Aorta (tissue), 5 donors: ENCODE results near the gene GMCL2. TPM values are rescaled to one million over a fixed set of nuclear protein-coding genes. Genes with fewer than 3 reads are reported as not detected.

ENCODE experiments used
- ATAC-seq: fragments of 200-7000 bp; cut with Tn5 transposase; one replicate; pipeline ENCODE4 v1.9.1; 2022; ENCODE audit warnings: moderate library complexity; ENCODE audit not compliant: low FRiP score
- DNase-seq, 2 donors: peaks; one replicate each; pipeline ENCODE4 v3.0.0-alpha.2; 2020
- H3K27ac ChIP-seq, 2 donors: one replicate each; pipeline ENCODE4 v1.5.1; 2013; ENCODE audit warnings: low read length in 2 of 2, mild to moderate bottlenecking in 2 of 2, moderate library complexity in 2 of 2, control low read depth in 1 of 2, inconsistent platforms in 1 of 2, low read depth in 1 of 2
- H3K27me3 ChIP-seq, 2 donors: one replicate each; pipeline ENCODE4 v1.6.1; 2013; ENCODE audit warnings: control low read depth in 1 of 2, low read length in 1 of 2, mild to moderate bottlenecking in 1 of 2, moderate library complexity in 1 of 2; ENCODE audit not compliant: insufficient read depth in 2 of 2, control insufficient read depth in 1 of 2
- H3K36me3 ChIP-seq, 2 donors: one replicate each; pipeline ENCODE4 v1.6.1; 2013; ENCODE audit warnings: control low read depth in 1 of 2, low read length in 1 of 2, mild to moderate bottlenecking in 1 of 2; ENCODE audit not compliant: insufficient read depth in 2 of 2, control insufficient read depth in 1 of 2
- H3K4me1 ChIP-seq, 2 donors: one replicate each; pipeline ENCODE4 v1.6.1; 2013; ENCODE audit warnings: low read length in 2 of 2, control low read depth in 1 of 2, mild to moderate bottlenecking in 1 of 2, moderate library complexity in 1 of 2; ENCODE audit not compliant: insufficient read depth in 2 of 2, control insufficient read depth in 1 of 2
- H3K4me3 ChIP-seq, 2 donors: one replicate each; pipeline ENCODE4 v1.5.1; 2013; ENCODE audit warnings: low read length in 2 of 2, control low read depth in 1 of 2, mild to moderate bottlenecking in 1 of 2
- H3K9me3 ChIP-seq: one replicate; pipeline ENCODE4 v1.6.1; 2013; ENCODE audit warnings: mild to moderate bottlenecking, low read length; ENCODE audit not compliant: control insufficient read depth
- WGBS, 2 donors: extraction: QIAGEN DNeasy Blood & Tissue Kit; methylation state at CpG; one replicate each; pipeline ENCODE4 v1.1.7; 2013; 5-methylcytosine and 5-hydroxymethylcytosine counted together
- intact Hi-C, 2 donors: fragments of 100-400 bp; cut with DNase I; formaldehyde crosslinking; loops; one replicate each; pipeline versions ENCODE4 v1.14.2 to v1.15.0; 2022
- polyA plus RNA-seq, 2 donors: library from polyadenylated mRNA; stranded (reverse); fragments of 200-250 nt; gene quantifications; one replicate each; pipeline ENCODE4 v1.2.3, GENCODE V29; 2013
- total RNA-seq, 2 donors: library from RNA; stranded (reverse); fragmentation: NEBNext Ultra II Directional; extraction: Animal tissue kit (Norgen Biotek cat#: 25700); gene quantifications; one replicate each; pipeline ENCODE4 v1.2.1, GENCODE V29; 2021
- donor health status: healthy with polysubstance abuse.
- donor health status: Bipolar disorder and iron deficiency.
- donor health status: DM: no; HTN: no; CAD: no.
- donor health status: DM: no; HTN: no; CAD: no.
- donor health status: DM: yes; HTN: yes; CAD: no.

GMCL2 gene
- total and polyA plus RNA-seq, 4 donors: not detected

DNA sequence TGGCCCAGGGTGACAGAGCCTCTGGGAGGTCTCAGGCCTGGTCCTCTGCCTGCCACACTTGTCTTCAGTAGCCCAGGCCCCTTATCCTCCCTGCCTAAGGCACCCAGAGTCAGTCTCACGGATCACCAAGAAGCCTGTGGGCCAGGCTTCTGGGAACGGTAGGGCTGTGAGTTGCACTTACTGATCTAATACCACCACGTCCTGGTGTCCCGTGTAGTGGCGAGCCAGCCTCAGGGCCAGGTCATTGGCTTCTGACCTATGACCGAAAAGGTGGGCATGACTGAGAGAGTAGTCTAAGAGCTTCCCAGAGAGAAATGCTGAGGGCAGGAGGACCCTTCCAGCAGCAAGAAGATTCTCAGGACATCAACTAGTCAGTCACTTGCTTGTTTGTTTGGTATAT is 38.0 kb upstream of the GMCL2 start:
- WGBS, 2 donors: 85 to 89% methylated on average over 6 of the region's 6 CpGs
- no peak for ATAC-seq
- Histone ChIP-seq H3K27me3 (no peaks in the 10 kb centered on the region), H3K9me3 (no peaks in the 10 kb centered on the region), H3K36me3 (peaks cover 0 to 7% of the 10 kb centered on the region in 2 donors), H3K4me1 (no peaks in the 10 kb centered on the region), H3K4me3 (no peak overlapping the region), H3K27ac (no peak overlapping the region)
- no peak for DNase-seq
- intact Hi-C loops: no loop called here

DNA sequence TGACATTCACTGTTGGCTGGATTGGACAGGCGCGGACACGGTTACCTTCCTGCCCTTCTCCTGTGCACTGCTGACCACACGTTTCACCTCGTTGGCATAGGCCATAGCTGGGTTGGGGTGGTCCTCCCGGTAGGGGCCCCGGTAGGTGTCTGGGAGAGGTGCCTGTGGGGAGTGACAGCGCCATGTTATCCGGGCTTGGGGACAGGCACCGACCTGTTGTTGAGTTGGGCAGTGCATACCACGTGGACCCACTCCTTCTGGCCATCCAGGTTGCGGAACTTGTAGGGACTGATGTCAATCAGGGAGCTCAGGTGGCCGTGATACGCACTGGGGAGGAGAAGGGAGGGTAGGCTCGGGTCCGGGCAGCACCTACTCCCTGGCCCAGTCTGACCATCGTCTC is 37.2 kb upstream of the GMCL2 start:
- Histone ChIP-seq H3K36me3 (peaks cover 0 to 7% of the 10 kb centered on the region in 2 donors), H3K4me1 (no peaks in the 10 kb centered on the region), H3K27me3 (no peaks in the 10 kb centered on the region), H3K27ac (no peak overlapping the region), H3K4me3 (no peak overlapping the region), H3K9me3 (no peaks in the 10 kb centered on the region)
- intact Hi-C loops: no loop called here
- no peak for DNase-seq
- no peak for ATAC-seq
- WGBS, 2 donors: 87 to 92% methylated on average over 17 of the region's 17 CpGs

DNA sequence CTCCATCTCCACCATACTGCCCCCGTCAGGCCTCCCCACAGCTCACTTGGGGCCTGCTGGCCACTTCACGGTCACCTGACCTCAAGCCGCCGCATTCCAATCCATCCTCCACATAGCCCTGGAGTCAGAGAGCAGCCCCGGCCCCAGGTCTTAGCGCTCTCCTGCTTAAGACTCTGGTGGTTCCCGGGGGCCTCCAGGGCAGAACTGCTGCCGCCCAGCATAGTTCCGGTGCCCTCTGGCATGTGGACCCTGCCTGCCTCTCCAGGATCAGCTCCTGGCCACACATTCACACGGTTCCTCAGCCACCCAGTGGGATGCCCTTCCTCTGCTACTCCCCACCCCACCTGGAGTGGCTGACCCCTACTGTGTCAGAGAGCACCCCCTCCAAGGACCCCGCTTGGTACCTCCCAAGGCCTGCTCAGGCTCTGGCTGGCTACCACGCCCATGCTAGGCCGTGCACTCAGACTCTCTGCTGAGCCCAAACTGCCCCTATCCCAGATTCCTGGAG is 36.7 kb upstream of the GMCL2 start:
- 39 to 46% methylated on average over 13 of the region's 13 CpGs for WGBS, 2 donors
- intact Hi-C loops: no loop called here
- Histone ChIP-seq H3K27me3 (no peaks in the 10 kb centered on the region), H3K36me3 (peaks cover 0 to 6% of the 10 kb centered on the region in 2 donors), H3K27ac (no peak overlapping the region), H3K9me3 (no peaks in the 10 kb centered on the region), H3K4me3 (no peak overlapping the region), H3K4me1 (no peaks in the 10 kb centered on the region)
- no peak for DNase-seq
- ATAC-seq: no peak

DNA sequence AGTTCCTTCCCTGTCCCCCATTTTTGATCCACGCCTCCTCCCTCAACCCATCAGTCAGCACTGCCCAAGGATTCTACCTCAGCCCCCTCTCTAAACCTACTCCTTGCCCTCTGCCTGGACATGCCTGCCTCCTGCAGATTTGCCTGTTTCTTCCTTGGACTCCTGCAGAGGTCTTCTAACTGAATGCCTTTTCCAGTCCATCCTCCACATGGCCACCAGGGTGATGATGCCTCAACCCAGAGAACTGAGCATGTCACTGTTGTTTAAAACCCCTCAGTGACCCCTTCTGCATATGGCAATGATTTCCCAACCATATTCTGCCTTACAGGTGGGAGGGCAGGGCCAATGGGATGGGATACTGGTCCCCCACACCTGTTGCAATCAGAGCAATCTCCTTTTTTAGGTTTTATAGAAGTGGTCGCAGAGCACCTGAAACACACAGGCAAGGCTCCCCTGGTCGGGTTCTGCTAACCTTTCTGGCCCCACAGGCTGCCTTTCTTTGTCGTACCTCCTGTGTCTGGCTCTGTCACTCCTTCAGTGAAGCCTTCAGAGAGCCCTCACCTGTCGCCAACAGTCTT is 36.1 kb upstream of the GMCL2 start:
- Histone ChIP-seq H3K27ac (no peak overlapping the region), H3K36me3 (peaks cover 0 to 3% of the 10 kb centered on the region in 2 donors), H3K9me3 (no peaks in the 10 kb centered on the region), H3K4me1 (no peaks in the 10 kb centered on the region), H3K27me3 (no peaks in the 10 kb centered on the region), H3K4me3 (no peak overlapping the region)
- whole genome bisulfite sequencing, 2 donors: 75 to 85% methylated on average over 5 of the region's 5 CpGs
- ATAC-seq (no peak), DNase-seq (no peak)
- intact Hi-C loops: no loop called here

DNA sequence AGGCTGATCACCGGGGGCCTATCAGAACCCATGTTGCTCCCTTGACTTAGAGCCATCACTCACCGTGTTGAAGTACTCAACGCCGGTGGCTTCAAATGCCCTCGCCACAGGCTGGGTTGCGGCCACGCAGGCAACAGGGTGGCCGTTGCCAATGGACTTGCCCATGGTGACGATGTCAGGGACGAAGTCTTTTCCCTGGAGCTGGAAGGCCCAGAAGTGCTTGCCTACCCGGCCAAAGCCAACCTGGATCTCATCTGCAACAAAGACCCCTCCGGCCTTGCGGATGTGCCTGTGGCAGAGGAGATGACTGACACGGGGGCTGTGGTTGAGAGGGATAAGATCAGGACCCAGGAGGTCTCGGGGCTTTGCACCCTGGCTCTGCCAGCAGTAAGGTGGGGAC is 35.1 kb upstream of the GMCL2 start:
- no peak overlapping the region for H3K27ac ChIP-seq
- no peaks in the 10 kb centered on the region for H3K27me3 ChIP-seq
- H3K36me3 ChIP-seq: no peaks in the 10 kb centered on the region
- H3K4me3 ChIP-seq: no peak overlapping the region
- DNase-seq (no peak), ATAC-seq (no peak)
- no peaks in the 10 kb centered on the region for H3K4me1 ChIP-seq
- 95 to 96% methylated on average over 15 of the region's 15 CpGs for WGBS, 2 donors
- intact Hi-C loops: no loop called here
- no peaks in the 10 kb centered on the region for H3K9me3 ChIP-seq

DNA sequence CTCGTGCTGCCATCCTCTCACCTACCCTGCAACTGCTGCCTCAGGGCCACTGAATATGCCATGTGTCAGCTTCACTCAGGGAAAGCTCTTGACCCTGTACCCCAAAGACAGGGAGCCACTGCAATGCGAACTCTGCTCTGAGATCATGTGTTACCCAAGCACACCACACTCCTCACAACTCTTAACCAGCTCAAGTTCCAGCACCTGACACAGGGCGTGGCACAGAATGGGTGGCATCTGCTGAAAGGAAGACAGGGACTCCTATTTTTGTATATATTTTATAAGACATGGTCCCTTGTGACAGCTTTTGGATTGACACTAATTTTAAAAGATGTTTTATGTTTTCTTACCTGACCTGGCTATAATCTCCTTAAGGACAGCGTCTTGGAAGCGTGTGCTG is 34.7 kb upstream of the GMCL2 start:
- no peaks in the 10 kb centered on the region for H3K36me3 ChIP-seq
- intact Hi-C loops: no loop called here
- ATAC-seq (no peak), DNase-seq (no peak)
- no peak overlapping the region for H3K4me3 ChIP-seq
- H3K9me3 ChIP-seq: no peaks in the 10 kb centered on the region
- no peaks in the 10 kb centered on the region for H3K4me1 ChIP-seq
- no peaks in the 10 kb centered on the region for H3K27me3 ChIP-seq
- WGBS, 2 donors: 77 to 78% methylated on average over 5 of the region's 5 CpGs
- no peak overlapping the region for H3K27ac ChIP-seq

DNA sequence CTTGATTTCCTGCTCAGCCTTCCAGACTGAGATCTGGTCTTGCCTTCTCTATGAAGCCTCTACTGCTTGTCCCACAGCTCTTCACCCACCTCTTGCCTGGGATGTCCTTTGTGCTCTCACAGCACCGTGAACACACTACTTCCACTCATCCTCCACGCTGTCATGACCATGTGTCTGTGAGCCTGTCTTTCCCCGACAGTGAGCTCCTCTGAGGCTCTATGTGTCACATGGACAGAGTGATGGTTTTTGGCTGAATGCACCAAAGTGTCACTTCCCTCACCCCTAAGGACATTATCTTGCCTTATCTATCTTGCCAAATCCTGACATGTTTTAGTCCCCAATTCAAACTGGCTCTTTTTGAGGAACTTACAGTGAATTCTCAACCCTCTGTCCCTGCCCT is 34.1 kb upstream of the GMCL2 start:
- DNase-seq: no peak
- Histone ChIP-seq H3K4me1 (no peaks in the 10 kb centered on the region), H3K36me3 (no peaks in the 10 kb centered on the region), H3K27ac (no peak overlapping the region), H3K4me3 (no peak overlapping the region), H3K9me3 (no peaks in the 10 kb centered on the region), H3K27me3 (no peaks in the 10 kb centered on the region)
- WGBS, 2 donors: 78 to 79% methylated on average over 3 of the region's 3 CpGs
- intact Hi-C loops: no loop called here
- ATAC-seq: no peak

DNA sequence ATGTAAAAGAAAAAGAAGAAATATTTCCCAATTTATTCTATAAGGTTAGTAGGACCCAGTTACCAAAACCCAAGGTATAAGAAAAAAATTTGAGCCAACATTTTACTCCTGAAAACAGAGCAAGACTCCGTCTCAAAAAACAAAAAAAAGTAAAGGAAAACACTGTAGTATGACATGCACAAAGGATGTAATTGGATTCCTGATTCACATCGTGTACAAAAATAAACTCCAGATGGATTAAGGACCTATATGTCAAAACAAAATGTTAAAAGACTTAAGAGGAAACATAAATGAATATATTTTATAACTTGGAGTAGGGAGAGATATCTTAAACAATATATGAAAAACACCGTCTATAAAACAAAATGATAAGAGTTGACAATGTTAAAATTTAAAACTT is 31.7 kb upstream of the GMCL2 start:
- H3K27me3 ChIP-seq: no peaks in the 10 kb centered on the region
- H3K4me1 ChIP-seq: no peaks in the 10 kb centered on the region
- no peak for DNase-seq
- intact Hi-C loops: no loop called here
- 72 to 75% methylated on average over 3 of the region's 3 CpGs for WGBS, 2 donors
- no peak overlapping the region for H3K4me3 ChIP-seq
- peaks cover 0 to 2% of the 10 kb centered on the region in 2 donors for H3K36me3 ChIP-seq
- no peak for ATAC-seq
- H3K27ac ChIP-seq: no peak overlapping the region
- H3K9me3 ChIP-seq: no peaks in the 10 kb centered on the region

DNA sequence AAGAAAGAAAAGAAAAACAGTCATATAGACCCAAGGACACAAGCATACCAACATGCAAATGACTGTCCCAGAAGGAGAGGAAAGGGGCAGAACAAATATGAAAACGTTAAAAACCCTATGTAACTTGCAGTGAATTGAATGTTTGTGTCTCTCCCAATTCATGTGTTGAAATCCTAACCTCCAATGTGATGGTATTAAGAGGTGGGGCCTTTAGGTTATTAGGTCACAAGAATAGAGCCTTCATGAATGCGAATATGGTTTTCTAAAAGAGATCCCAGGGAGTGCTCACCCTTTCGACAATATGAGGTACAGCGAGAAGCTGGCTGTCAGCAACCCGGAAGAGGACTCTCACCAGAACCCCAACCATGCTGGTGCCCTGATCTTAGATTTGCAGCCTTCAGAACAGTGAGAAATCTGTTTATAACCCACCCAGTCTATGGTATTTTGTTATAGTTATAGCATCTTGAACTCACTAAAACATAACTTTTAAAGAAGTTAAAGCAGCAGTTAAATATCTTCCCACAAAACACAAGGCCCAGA is 31.1 kb upstream of the GMCL2 start:
- Histone ChIP-seq H3K27me3 (no peaks in the 10 kb centered on the region), H3K9me3 (no peaks in the 10 kb centered on the region), H3K36me3 (peaks cover 0 to 2% of the 10 kb centered on the region in 2 donors), H3K4me3 (no peak overlapping the region), H3K4me1 (no peaks in the 10 kb centered on the region), H3K27ac (no peak overlapping the region)
- intact Hi-C loops: no loop called here
- WGBS, 2 donors: 77 to 82% methylated on average over 5 of the region's 5 CpGs
- ATAC-seq (no peak), DNase-seq (no peak)
